ENCODE data around the gene HSD3B7.

Gene HSD3B7

GRCh38 chr16:30985401-30986128, 558 bp downstream of the HSD3B7 start:
- TF ChIP-seq CREB1 (IDR thresholded peaks at IDR 0.05; ENCODE audit: low read depth) (no peak), TCF12 (IDR thresholded peaks at IDR 0.05; ENCODE audit: low read depth) (no peak), EGR1 (IDR thresholded peaks at IDR 0.05) (no peak), NFIC (IDR thresholded peaks at IDR 0.05) (no peak), CEBPB (IDR thresholded peaks at IDR 0.05) (no peak), YY1 (IDR thresholded peaks at IDR 0.05; ENCODE audit: low read depth) (no peak)

DNA sequence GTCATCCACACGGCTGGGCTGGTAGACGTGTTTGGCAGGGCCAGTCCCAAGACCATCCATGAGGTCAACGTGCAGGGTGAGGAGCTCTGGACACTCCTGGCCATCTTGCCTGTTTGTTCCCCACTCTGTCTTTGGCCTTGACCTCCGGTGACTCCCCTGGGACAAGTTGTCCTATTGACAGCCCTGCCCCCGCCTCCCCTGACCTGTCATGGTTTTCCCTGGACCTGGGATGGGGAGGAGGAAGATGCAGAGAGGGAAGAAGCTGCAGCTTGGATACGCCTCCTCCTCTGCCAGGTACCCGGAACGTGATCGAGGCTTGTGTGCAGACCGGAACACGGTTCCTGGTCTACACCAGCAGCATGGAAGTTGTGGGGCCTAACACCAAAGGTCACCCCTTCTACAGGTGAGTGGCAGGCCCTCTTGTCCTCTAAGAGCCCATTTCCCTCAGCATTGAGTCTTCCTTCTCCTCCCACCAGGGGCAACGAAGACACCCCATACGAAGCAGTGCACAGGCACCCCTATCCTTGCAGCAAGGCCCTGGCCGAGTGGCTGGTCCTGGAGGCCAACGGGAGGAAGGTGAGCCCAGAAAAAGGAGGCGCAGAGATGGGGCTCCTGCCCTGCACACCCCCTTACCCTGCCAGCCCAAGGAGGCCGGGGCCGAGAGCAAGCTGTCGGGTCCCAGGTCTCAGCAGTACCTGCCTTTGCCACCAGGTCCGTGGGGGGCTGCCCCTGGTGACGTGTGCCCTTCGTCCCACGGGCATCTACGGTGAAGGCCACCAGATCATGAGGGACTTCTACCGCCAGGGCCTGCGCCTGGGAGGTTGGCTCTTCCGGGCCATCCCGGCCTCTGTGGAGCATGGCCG, 1.4 kb downstream of the HSD3B7 start:
- TF ChIP-seq EP300 (IDR thresholded peaks at IDR 0.05; ENCODE audit: borderline replicate concordance) (no peak), CEBPB (IDR thresholded peaks at IDR 0.05) (no peak), REST (IDR thresholded peaks at IDR 0.05; ENCODE audit: low read depth) (no peak), TCF12 (IDR thresholded peaks at IDR 0.05; ENCODE audit: low read depth) (no peak), FOXM1 (IDR thresholded peaks at IDR 0.05; ENCODE audit: borderline replicate concordance, low read depth) (no peak), TAF1 (IDR thresholded peaks at IDR 0.05; ENCODE audit: low read depth) (no peak), USF1 (IDR thresholded peaks at IDR 0.05) (no peak), NFIC (IDR thresholded peaks at IDR 0.05) (no peak), YY1 (IDR thresholded peaks at IDR 0.05; ENCODE audit: low read depth) (no peak), EGR1 (IDR thresholded peaks at IDR 0.05) (no peak)
- TF ChIP-seq, protein P1, sequence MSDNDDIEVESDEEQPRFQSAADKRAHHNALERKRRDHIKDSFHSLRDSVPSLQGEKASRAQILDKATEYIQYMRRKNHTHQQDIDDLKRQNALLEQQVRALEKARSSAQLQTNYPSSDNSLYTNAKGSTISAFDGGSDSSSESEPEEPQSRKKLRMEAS (IDR thresholded peaks at IDR 0.05) = no peak

- TF ChIP-seq REST (IDR thresholded peaks at IDR 0.05; ENCODE audit: low read depth) = no peak
Observed at GRCh38 chr16:30987581-30988190, 2.7 kb downstream of the HSD3B7 start.

DNA sequence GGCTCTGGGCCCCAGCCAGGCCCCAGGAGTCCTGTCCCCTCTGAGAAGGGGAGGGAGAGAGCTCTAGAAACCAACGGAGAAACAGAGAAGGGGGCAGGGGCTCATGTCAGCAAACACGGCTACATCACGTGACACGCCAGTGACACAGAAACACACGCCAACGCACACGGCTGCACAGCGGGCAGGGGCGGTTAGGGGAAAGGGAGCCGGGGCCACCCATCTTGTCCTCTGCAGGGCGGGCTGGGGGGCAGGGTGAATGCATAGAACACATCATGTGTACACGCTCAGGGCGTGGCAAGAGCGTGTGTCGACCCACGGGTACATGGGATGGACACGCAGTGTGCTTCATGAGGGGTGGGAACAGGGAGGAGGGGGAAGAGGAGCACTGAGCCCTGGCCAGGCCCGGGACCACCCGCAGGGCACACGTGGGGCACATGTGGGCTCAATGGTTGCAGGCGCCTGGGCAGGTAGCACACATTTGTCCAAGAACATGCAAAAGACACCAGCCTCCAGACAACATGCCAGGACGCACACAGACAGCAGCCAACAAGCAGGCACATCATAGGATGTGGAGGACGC, 4.6 kb downstream of the HSD3B7 start:
- TF ChIP-seq USF1 (IDR thresholded peaks at IDR 0.05) (no peak), FOXM1 (IDR thresholded peaks at IDR 0.05; ENCODE audit: borderline replicate concordance, low read depth) (no peak), EGR1 (IDR thresholded peaks at IDR 0.05) (no peak), REST (IDR thresholded peaks at IDR 0.05; ENCODE audit: low read depth) (no peak), TAF1 (IDR thresholded peaks at IDR 0.05; ENCODE audit: low read depth) (no peak), CREB1 (IDR thresholded peaks at IDR 0.05; ENCODE audit: low read depth) (no peak), CEBPB (IDR thresholded peaks at IDR 0.05) (no peak), ZBTB7A (IDR thresholded peaks at IDR 0.05; ENCODE audit: low read depth) (no peak), YY1 (IDR thresholded peaks at IDR 0.05; ENCODE audit: low read depth) (no peak), NFIC (IDR thresholded peaks at IDR 0.05) (no peak), TEAD4 (IDR thresholded peaks at IDR 0.05) (no peak), TCF12 (IDR thresholded peaks at IDR 0.05; ENCODE audit: low read depth) (no peak), RAD21 (IDR thresholded peaks at IDR 0.05; ENCODE audit: low read depth) (no peak), EP300 (IDR thresholded peaks at IDR 0.05; ENCODE audit: borderline replicate concordance) (no peak)
- TF ChIP-seq, protein P1 (IDR thresholded peaks at IDR 0.05) = no peak

All from Ishikawa (cell line).